Measurements from ENCODE around the gene BEAN1.
"Not testable (repeated sequence)": the region's sequence is repeated elsewhere in the genome, so short reads cannot be mapped to it uniquely, and the experiment has no call there.

Gene BEAN1

DNA sequence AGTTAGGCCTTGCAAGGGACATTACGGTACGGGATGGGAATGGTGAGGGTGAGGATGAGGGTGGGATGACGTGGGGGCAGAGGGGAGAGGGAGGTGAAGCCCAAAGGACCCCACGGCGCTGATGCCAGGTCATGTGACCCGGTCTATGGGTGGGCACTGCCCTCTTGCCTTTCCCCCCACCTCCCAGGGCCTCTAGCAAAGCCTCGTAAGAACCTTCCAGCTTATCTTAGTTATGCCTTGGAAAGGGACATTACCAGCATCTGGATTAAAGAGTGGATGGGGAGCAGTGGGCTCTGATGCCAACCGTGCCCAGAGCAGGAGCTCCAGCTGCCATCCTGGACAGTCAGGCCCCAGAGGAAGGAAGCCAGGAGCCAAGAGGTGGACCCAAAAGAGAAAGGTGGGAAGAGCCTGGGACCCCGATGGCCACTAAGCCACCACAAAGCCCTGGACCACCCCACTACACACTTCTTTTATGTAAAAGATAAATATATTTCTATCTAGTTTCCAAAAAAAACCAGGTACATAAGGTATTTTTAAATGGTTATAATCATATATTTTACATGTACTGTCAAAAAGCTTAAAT is 81.9 kb downstream of the BEAN1 start:
- no peak for DNase-seq (ENCODE audit: low read depth in 3 of 3)

DNA sequence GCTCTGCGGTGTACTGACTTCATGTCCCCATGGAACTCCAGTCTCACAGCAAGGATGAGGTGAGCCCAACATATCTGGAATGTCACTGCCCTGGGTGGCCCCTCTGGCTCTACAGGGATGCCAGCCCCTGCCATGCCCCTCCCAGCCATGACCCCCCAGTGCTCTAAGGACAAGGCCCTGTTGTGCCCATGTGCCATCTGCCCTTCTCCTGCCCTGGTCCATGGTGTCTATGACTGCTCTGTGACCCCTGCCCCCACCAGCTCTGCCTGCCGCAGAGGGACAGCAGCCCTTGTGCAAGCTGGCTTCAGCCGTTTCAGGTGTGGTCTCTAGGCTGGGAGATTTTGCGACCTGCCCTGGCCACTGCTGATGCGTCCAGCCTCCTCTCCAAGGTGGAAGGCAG is 82.5 kb downstream of the BEAN1 start:
- no peak for DNase-seq (ENCODE audit: low read depth in 3 of 3)

- DNase-seq (ENCODE audit: low read depth in 3 of 3), result no peak
These were observed 83.2 kb downstream of the BEAN1 start for GRCh38 chr16:66510298-66510697.

GRCh38 chr16:66510711-66511601 is 83.9 kb downstream of the BEAN1 start:
- no peak for DNase-seq (ENCODE audit: low read depth in 3 of 3)

GRCh38 chr16:66511602-66512271 is 84.6 kb downstream of the BEAN1 start:
- no peak for DNase-seq (ENCODE audit: low read depth in 3 of 3)

- no peak for DNase-seq (ENCODE audit: low read depth in 3 of 3)
These were observed 85.4 kb downstream of the BEAN1 start for GRCh38 chr16:66512272-66513110.

GRCh38 chr16:66513111-66513723 is 86.1 kb downstream of the BEAN1 start:
- DNase-seq (ENCODE audit: low read depth in 3 of 3), result no peak

DNA sequence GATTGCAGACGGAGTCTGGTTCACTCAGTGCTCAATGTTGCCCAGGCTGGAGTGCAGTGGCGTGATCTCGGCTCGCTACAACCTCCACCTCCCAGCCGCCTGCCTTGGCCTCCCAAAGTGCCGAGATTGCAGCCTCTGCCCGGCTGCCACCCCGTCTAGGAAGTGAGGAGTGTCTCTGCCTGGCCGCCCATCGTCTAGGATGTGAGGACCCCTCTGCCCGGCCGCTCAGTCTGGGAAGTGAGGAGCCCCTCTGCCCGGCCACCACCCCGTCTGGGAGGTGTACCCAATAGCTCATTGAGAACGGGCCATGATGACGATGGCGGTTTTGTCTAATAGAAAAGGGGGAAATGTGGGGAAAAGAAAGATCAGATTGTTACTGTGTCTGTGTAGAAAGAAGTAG is 87.3 kb downstream of the BEAN1 start:
- not testable (repeated sequence) for DNase-seq (ENCODE audit: low read depth in 3 of 3)

GRCh38 chr16:66514980-66515595 is 88.0 kb downstream of the BEAN1 start:
- DNase-seq (ENCODE audit: low read depth in 3 of 3), result not testable (repeated sequence)

GRCh38 chr16:66515596-66516508 is 88.8 kb downstream of the BEAN1 start:
- DNase-seq (ENCODE audit: low read depth in 3 of 3), result no peak

GRCh38 chr16:66516509-66516807 is 89.4 kb downstream of the BEAN1 start:
- no peak for DNase-seq (ENCODE audit: low read depth in 3 of 3)

GRCh38 chr16:66516808-66517585 is 89.9 kb downstream of the BEAN1 start:
- peak; percentile 60 to 84 (median 77) for DNase-seq (ENCODE audit: low read depth in 3 of 3)

DNA sequence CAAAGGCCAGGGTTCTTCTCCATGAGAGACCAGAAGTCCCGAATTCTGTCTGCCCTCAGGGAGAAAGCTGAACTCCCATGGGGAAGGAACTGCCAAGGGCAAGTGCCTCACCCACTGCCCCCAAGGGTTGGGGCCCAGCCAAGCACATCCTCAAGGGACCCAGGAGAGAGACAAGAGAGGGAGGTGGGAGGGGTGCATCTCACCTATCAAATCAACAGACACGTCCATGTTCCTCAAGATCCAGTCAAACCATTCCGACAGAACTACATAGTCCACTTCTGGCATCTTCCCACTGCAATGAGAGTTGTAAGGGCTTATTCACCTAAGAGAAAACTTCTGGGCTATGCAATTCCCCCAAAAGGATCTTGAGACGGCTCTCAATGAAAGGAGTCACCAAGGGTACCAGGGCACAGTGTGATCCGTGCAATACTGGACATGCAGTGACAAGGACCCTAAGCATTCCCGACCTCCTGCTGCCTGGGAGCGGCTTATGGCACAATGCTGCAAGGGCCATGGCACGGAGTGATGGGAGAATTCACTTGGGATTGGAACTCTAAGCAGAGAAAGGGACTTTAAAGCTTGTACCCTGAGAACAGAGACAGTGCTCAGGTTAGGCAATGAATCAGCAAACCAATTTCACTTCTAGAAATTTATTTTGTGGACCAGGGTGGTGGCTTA is 90.6 kb downstream of the BEAN1 start:
- no peak for DNase-seq (ENCODE audit: low read depth in 3 of 3)

DNA sequence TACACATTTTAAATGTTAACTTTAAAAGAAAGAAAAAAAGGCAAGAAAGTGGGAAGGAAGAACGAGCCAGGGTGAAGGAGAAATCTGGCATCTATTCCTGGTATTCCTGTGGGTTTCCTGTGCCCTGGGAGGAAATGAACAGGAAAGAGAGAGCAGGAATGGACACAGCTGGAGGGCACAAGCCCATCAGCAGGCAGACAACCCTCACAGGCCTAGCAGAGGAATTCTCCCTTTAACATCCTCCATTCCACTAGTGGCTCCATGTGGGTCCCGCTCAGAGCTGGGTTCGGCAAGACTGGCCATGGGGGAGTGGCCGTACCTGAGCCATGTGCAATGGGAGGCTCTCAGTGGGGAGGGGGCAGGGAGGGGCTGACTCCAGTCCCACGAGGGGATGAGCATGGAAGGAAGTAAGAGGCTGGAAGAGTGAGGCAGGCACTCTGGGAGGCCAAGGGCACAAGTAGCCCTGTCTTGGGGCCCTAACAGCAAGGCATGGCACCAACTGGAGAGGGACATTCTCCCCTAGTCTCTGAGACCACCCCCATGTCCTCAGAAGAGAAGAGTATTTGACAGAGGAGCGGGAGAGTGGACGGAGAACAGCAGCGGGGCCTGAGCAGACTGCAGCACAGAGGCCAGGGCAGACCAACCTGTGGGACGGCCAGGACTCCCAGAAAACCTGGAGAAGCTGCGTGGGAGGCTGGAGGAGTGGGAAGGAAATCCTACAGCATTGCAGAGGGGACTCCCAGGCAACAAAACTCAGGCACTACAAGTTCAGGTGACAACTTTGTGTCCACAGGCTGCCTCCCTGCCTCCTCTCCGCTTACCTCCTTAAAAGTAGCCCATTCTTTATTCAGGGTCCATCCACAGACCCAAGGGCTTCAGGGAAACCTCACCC is 92.6 kb downstream of the BEAN1 start:
- DNase-seq (ENCODE audit: low read depth in 3 of 3), result no peak

- no peak for DNase-seq (ENCODE audit: low read depth in 3 of 3)
These were observed 93.5 kb downstream of the BEAN1 start for GRCh38 chr16:66520406-66521170.

DNA sequence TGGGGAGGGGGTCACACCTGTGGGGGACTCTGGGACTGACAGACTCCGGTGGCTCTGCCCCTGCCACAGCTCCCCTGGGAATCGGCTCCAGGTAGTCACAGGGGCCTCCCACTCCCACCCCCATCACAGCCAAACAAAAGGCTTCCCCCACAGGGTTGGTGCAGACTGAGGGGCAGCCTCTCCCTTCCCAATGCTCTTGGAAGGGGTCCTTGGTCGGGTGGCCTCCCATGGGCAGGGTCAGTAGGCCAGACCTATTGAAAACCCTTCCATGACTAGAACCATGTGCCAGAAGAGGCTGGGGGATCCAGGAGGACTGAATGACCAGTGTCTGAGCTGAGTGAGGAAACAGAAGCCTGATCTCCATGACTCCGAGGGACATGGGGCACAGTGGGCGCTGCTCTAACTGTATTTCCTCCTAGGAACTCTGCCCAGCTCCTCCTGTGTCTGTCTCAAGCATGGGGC is 94.2 kb downstream of the BEAN1 start:
- no peak for DNase-seq (ENCODE audit: low read depth in 3 of 3)

Data from stimulated activated CD4-positive, alpha-beta T cell treated with anti-CD3 and anti-CD28 coated beads, TNF-alpha, amount 100 ng/mL, for 48 hours (primary cell).